Measurements from ENCODE around the gene SLC2A9.

The SLC2A9 gene

GRCh38 chr4:9962611-9963314, 58.5 kb downstream of the SLC2A9 start:
- DNase-seq (ENCODE audit: low read depth), result no peak

DNA sequence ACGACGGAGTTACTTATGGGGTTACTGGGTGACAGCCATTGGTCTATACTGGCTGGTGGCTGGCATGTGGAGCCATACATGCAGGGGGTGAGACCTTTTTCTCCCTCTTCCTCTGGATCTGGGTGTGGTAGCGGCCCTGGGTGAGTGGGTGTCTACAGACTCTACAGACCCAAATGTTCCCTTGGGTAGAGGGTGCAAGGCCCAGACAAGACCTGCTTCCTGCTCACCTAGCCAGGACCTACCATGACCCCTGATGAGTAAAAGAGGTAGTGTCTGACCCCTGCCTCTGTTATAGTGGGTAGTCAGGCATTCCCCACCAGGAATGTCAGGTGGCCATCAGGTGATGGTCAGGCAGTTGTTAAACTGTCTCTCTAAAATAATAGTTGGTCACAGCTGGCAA, 66.8 kb downstream of the SLC2A9 start:
- DNase-seq (ENCODE audit: low read depth), result no peak

DNA sequence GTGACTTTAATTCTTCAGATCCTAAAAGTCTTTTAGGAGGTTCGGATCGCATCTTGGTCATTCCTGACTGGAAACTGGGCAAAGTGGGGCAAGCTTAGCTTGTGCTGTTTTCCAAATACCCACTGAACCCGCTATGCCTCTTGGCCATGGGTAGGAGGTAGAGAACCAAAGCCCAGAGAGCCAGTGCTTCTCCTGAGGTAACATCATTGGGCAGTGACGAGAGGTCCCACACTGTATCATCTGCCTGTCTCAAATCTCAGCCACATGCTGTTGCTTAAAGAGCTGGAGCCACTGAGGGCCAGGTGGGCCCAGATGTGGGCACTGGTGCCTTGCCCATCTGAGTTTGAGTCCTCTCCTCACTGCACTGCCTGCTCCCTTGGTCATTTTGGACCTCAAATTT, 68.2 kb downstream of the SLC2A9 start:
- DNase-seq (ENCODE audit: low read depth), result no peak

DNA sequence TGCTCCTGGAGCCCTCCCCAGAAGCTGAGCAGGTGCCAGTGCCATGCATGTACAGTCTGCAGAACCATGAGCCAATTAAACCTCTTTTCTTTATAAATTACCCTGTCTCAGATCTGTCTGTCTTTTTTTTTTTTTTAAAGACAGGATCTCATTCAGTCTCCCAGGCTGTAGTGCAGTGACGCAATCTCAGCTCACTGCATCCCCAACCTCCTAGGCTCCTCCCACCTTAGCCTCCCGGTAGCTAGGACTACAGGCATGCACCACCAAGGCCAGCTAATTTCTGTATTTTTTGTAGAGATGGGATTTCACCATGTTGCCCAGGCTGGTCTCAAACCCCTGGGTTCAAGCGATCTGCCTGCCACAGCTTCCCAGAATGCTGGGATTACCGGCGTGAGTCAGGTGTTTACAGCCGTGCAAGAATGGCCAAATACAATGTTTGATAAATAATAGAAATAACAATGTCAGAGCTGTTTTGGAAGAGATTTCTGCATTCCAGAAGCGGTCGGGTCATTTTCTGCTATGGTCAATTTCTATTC, 68.8 kb downstream of the SLC2A9 start:
- no peak for DNase-seq (ENCODE audit: low read depth)

DNA sequence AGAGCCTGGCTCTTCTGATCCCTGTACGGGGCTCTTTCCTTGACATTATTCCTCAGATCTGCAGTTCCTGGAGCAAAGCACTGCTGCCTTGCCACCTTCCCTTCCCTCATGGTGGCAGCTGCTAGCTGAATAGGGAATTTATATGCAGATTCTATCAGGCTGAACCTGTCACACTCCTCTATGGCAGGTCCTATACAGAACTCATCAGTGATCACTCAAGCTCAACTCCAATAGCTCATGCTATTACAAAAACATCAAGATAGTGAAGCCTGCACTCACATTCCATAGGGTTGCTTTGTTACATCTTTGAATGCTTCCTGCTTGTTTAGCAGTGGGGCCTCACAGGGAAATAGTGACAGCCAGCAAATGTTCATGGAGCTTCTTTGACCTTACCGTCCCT, 71.7 kb downstream of the SLC2A9 start:
- DNase-seq (ENCODE audit: low read depth), result no peak

DNA sequence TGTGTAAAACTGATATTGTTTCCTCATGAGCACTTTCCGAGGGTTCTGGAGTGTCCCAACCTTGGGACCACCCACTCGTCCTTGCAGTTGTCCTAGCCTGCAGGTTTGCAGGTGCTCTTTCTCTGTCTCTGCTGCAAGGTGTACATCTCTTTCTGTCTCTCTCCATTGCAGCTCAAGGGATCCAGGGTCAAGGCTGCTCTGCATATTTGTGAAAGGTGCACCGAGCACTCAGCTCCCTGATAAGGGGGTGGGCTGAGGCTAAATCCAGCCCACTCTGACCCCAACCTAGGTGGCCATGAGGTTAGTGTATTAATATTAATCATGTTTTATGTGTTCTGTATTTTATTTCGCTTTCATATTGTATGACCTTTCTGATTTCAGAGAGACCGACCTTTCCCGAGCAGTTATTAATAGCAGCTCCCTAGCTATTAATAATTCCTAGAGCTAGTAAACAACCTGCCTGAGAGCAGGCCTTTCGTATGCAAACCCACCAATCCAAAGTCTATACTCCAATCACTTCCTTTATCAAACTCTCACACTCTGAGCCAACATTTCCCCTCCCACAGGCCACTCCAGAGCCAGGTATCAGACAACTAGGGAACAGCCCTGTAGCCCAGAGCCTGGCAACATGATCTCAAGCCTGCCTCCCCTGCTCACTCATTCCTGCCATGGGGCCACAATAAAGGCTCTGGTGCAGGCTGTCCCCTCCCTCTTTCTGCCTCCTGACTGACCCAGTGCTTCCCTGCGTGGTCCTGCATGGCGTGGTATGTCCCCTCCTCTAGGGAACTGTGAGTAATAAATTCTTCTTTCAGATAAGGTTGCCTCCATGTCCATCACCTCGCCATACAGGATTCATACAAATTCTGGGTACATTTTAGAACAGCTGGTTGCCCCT, 73.9 kb downstream of the SLC2A9 start:
- DNase-seq (ENCODE audit: low read depth), result no peak

GRCh38 chr4:9946170-9946569, 75.1 kb downstream of the SLC2A9 start:
- DNase-seq (ENCODE audit: low read depth), result no peak

- DNase-seq (ENCODE audit: low read depth), result no peak
Measured at GRCh38 chr4:9944431-9945425, 76.6 kb downstream of the SLC2A9 start.

GRCh38 chr4:9943761-9944160, 77.5 kb downstream of the SLC2A9 start:
- DNase-seq (ENCODE audit: low read depth), result no peak

DNA sequence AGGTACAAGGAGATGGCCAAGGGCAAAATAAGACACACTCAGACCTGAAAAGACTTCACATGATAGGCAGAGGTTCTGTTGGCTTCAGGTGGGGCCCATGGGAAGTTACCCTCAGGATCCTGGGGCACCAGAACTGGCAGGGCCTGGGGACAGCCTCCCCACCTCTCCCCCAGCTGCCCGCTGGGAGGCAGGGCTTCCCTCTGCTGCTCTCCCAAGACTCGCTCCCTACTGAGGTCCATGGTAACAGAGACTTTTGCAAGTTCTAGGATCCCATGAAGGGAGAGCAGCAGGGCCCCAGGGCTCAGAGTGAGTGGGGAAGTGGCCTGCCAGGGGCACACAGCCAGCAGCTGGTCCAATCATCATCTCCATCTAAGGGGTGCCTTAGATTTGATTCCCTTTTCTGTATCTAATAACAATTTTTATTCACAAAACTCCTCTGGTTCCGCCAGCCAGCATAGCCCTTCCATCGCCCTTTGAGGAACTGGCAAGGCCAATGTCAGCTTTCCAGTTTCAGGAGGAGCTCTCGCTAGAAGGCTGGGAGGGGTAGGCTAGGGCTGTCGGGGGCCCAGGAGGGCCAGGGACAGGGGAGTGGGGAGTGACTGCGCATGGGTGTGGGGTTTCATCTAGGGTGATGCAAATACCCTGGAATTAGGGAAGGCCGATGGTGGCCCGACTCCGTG, 78.2 kb downstream of the SLC2A9 start:
- no peak for DNase-seq (ENCODE audit: low read depth)

- no peak for DNase-seq (ENCODE audit: low read depth)
Measured at GRCh38 chr4:9942139-9942538, 79.2 kb downstream of the SLC2A9 start.

GRCh38 chr4:9940041-9940440, 81.3 kb downstream of the SLC2A9 start:
- DNase-seq (ENCODE audit: low read depth), result no peak

DNA sequence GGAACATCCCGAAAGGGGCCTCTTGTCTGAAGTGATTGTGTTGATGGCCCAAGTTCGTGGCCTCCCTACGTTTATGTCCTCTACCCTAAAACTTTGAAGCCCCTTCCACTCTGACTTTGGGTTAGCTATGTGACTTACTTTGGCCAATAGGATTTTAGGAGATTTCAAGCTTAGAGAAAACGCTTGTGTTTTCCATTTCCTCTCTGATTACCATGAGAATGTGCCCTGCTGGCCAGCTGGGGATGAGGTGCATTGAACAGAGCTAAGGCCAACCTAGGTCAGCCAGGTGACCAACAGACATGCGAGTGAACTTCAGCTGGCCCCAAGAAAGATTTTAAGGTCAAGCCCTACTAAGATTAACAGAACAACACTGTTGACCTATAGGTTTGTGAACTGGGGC, 82.4 kb downstream of the SLC2A9 start:
- DNase-seq (ENCODE audit: low read depth), result no peak

- DNase-seq (ENCODE audit: low read depth), result no peak
Measured at GRCh38 chr4:9937078-9937477, 84.2 kb downstream of the SLC2A9 start.

DNA sequence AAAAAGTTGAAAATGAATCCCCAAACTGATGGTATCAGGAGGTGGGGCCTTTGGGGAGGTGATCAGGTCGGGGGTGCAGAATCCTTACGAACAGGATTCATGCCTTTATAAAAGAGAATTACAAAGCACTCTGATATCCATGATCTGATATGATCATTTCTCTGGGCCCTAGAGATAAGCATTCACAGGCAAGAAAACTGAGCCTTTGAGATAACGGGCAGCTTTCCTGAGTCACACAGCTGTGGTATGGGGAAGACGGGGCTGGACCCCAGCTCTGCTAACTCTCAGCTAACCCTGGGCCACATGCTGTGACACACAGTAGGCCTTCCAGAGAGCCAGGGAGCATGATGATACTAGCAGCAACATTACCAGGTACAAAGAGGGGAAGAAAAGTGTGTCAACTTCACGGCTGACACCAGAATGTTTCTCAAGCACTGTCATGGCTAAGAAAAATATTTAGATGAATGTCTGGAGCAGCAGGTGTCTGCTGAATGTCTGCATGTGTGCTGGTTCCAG, 85.1 kb downstream of the SLC2A9 start:
- no peak for DNase-seq (ENCODE audit: low read depth)

GRCh38 chr4:9933956-9934355, 87.3 kb downstream of the SLC2A9 start:
- DNase-seq (ENCODE audit: low read depth), result no peak

DNA sequence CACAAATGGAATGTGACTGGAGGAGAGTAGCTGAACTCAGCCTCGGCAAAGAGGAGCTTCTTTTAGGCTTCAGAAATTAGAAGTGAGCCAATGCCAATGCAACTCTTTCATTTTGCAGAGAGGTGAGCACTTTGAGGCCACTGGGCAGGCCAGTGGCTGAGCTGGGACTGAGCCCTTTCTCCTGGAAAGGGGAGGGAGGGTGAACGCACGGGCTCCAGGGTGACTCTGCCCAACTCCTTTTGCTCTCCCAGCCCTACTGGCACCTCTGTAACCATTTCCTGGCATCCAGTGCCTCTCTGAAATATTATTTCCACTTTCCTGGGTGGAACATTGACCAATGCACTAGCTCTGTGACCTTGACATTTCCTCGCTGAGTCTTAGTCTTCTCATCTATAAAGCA, 88.1 kb downstream of the SLC2A9 start:
- DNase-seq (ENCODE audit: low read depth), result no peak

DNA sequence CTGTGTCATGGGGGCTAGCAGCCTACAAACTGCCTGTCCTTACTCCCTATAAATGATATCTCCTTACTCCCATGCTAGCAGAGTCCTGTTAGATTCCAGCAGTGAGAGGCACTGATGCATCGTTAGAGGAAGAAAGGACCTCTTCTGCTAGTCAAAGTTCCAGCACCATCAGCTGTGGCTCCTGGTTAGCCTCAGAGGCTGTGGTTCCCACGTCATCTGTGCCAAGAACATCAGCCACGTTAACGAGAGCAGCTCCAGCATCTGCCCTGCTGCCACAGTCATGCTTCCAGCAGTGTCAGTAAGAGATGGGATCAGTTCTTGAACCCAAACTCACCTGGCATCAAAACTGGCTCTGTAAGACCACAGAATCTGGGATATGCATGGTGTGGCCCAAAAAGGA, 88.5 kb downstream of the SLC2A9 start:
- no peak for DNase-seq (ENCODE audit: low read depth)

- no peak for DNase-seq (ENCODE audit: low read depth)
Measured at GRCh38 chr4:9931146-9931545, 90.2 kb downstream of the SLC2A9 start.

DNA sequence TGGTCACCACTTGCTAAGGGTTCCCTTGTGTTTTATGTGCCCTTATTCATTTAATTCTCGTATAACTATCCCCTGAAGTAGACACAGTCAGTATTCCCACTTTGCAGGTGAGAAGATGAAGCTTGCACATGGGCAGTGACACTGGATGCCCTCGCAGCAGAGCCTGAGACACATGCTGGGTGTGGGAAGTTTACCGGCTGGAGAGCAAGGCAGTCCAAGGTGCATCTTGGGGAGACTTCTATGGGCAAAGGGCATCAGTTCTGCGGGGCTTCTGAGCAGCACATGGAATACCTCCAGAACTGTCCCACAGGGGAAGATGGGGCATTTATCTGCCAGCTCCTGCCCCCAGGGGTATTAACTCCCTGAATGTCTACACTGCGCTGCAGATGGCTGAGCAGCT, 92.2 kb downstream of the SLC2A9 start:
- DNase-seq (ENCODE audit: low read depth), result no peak

- DNase-seq (ENCODE audit: low read depth), result no peak
Measured at GRCh38 chr4:9927341-9928007, 93.8 kb downstream of the SLC2A9 start.
